NOMO-1 treated with DMSO at 0.1 percent for 48 hours (cell line): ENCODE data around the gene LSM2.
"Not testable (repeated sequence)": the region's sequence is repeated elsewhere in the genome, so short reads cannot be mapped to it uniquely, and the experiment has no call there.

Source experiments
- DNase-seq: peaks from one replicate; lab custom pipeline; 2025; ENCODE audit not compliant: unreplicated experiment; lab: John Stamatoyannopoulos, UW

LSM2 gene

GRCh38 chr6:31827286-31828079 lies 20.7 kb upstream of the LSM2 start, which contains the start of gene HSPA1B:
HSPA1B (plus strand) TSS chr6:31827738; CDS start chr6:31827951, 213 bp downstream.
- DNase-seq = peak; percentile 100

GRCh38 chr6:31826793-31827285 lies 20.1 kb upstream of the LSM2 start:
- peak; percentile 59 for DNase-seq

- DNase-seq = no peak
Observed at GRCh38 chr6:31825553-31825952, 18.8 kb upstream of the LSM2 start.

DNA sequence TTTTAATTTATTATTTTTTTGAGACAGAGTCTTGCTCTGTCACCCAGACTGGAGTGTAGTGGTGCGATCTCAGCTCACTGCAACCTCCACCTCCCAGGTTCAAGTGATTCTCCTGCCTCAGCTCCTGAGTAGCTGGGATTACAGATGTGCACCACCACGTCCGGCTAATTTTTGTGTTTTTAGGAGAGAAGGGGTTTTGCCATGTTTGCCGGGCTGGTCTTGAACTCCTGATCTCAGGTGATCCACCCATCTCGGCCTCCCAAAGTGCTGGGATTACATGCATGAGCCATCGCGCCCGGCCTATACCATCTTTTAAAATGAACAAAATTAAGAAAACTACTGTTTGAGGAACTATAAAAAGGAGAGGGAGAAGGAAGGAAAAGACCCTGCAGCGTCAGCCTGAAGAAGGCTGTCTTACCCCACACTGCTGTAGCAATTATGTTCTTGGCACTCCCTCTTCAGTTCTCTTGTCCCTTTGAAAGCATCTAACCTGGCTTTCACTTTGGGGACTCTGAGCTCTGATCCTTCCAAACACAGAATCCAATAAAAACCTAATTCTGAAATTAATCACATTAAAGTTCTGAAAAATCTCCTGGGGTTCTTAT lies 16.9 kb upstream of the LSM2 start:
- peak; percentile 64 for DNase-seq

- peak; percentile 90 for DNase-seq
Observed at GRCh38 chr6:31822036-31822821, 15.5 kb upstream of the LSM2 start.

DNA sequence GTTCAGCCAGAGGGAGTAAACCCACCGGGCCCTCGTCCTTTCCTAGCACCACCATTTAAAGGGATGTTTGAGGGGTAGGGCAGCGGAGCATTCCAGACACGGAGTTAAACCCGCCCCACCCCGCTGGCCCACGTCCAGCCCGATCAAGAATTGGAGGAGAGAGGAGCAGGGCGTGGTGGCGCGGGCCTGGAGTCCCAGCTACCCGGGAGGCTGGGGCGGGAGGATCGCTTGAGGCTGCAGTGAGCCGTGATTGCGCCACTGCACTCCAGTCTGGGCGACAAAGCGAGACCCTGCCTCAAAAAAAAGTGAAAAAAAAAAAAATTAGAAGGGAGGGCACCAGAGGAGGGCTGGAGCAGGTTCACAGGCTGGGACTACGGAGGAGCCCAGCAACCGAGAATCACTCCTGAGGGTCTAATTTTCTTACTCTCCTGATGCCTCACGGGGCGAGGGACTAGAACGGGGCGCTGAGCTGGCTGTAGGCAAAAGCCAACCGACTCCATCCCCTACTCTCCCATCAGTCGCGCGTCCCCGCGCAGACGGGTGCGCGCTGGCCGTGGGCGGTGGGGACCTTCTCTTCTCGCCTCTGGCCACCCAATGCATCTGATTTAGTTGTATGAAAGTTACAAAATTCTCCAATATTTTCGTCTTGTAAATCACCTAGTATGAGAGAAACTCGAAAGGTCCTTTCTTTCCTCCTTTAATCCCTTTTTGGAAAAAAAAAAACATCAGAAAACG lies 14.7 kb upstream of the LSM2 start:
- peak; percentile 54 for DNase-seq

GRCh38 chr6:31820399-31820798 lies 13.6 kb upstream of the LSM2 start:
- not testable (repeated sequence) for DNase-seq

DNA sequence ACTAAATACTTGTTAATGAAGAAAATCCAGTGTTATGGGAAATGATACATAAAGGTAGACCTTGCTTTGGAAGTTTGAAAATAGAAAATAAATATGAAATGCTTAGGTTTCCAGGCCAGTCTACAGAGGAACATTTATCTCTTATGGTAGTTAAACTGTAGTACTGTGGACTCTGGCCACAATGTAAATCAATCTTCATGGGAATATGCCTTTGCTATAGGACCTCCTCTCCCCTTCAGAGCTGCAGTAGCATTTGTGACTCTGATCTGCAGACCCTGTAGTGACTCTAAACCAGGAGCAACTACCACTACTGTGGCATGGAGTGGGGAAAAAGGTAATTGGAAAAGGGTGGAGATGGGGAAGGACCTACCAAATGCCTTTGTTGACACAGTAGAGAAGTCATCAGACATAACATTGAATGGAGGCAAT lies 13.1 kb upstream of the LSM2 start:
- DNase-seq = no peak

DNA sequence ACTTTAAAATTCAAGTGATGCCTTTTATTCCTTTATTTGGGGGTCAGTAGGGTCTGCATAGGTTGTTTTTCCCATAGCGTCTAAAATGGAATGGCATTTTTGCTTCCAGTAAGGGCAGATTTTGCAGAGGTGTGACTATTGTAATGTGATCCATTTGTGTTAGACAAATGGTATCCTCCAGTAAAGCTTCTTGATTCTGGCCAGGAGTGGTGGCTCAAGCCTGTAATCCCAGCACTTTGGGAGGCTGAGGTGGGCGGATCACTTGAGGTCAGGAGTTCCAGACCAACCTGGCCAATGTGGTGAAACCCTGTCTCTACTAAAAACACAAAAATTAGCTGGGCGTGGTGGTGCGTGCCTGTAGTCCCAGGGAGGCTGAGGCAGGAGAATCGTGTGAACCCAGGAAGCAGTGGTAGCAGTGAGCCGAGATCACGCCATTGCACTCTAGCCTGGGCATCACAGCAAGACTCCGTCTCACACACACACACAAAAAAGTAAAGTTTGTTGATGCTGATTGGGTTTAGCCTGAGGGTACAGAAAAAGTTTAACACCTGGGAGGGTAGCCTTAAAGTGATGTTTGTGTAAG lies 11.3 kb upstream of the LSM2 start:
- not testable (repeated sequence) for DNase-seq

DNA sequence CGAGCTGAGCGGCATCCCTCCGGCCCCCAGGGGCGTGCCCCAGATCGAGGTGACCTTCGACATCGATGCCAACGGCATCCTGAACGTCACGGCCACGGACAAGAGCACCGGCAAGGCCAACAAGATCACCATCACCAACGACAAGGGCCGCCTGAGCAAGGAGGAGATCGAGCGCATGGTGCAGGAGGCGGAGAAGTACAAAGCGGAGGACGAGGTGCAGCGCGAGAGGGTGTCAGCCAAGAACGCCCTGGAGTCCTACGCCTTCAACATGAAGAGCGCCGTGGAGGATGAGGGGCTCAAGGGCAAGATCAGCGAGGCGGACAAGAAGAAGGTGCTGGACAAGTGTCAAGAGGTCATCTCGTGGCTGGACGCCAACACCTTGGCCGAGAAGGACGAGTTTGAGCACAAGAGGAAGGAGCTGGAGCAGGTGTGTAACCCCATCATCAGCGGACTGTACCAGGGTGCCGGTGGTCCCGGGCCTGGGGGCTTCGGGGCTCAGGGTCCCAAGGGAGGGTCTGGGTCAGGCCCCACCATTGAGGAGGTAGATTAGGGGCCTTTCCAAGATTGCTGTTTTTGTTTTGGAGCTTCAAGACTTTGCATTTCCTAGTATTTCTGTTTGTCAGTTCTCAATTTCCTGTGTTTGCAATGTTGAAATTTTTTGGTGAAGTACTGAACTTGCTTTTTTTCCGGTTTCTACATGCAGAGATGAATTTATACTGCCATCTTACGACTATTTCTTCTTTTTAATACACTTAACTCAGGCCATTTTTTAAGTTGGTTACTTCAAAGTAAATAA lies 10.6 kb upstream of the LSM2 start:
- DNase-seq = peak; percentile 63

GRCh38 chr6:31815025-31815838 lies 8.5 kb upstream of the LSM2 start, which contains the start of the genes HSPA1A and HSPA1L:
HSPA1A (plus strand) TSS chr6:31815543; CDS start chr6:31815757, 214 bp downstream.
HSPA1L (minus strand) TSS chr6:31815283; CDS start chr6:31811972, 3,311 bp downstream.
- DNase-seq = peak; percentile 65

- peak; percentile 82 for DNase-seq
Observed at GRCh38 chr6:31814677-31815024, 7.9 kb upstream of the LSM2 start.

DNA sequence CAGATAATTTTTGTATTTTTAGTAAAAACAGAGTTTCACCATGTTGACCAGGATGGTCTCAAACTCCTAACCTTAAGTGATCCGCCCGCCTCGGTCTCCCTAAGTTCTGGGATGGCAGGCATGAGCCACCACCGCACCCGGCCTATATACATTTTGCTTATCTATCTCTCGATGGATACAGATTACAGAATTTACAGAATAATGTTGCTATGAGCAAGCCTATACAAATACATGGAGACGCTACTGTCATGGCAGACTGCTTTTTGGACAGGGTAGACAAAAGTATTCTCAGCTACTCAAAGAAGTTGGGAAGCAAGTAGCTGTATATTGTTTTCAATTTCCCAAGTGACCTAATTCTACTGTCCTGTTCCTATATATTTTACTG lies 6.7 kb upstream of the LSM2 start:
- no peak for DNase-seq

GRCh38 chr6:31811645-31812044 lies 4.9 kb upstream of the LSM2 start:
- DNase-seq = no peak

DNA sequence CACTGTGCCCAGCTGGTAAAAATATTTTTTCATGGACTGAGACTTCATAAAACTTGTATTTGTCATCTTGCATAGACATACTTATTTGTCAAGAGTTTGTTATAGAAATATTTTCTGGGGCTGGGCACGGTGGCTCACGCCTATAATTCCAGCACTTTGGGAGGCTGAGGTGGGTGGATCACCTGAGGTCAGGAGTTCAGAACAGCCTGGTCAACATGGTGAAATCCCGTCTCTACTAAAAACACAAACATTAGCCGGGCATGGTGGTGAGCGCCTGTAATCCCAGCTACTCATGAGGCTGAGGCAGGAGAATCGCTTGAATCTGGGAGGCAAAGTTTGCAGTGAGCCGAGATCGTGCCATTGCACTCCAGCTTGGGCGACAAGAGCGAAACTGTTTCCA lies 1.8 kb upstream of the LSM2 start:
- not testable (repeated sequence) for DNase-seq

- no peak for DNase-seq
Observed at GRCh38 chr6:31805939-31806469, 762 bp downstream of the LSM2 start.

- not testable (repeated sequence) for DNase-seq
Observed at GRCh38 chr6:31801031-31801927, 5.5 kb downstream of the LSM2 start.
